ENCODE data around the gene SMARCA4. TPM values are rescaled to one million over a fixed set of nuclear protein-coding genes. Genes with fewer than 3 reads are reported as not detected.

SMARCA4 gene
- total RNA-seq, 2 experiments from 2014 or later: 69.6 to 74.5 TPM

- intact Hi-C loops (cut with DNase I, micrococcal nuclease): no loop called here
- Mint-ChIP-seq H3K27me3 (no peaks in the 10 kb centered on the region), H3K4me3 (no peak overlapping the region), H3K36me3 (ENCODE audit: low read depth) (peaks cover 80% of the 10 kb centered on the region), H3K4me1 (ENCODE audit: low read depth) (no peaks in the 10 kb centered on the region), H3K27ac (no peak overlapping the region), H3K9me3 (no peaks in the 10 kb centered on the region)
- DNase-seq (peak in 1 of 14 experiments; percentile 11), ATAC-seq (ENCODE audit: poor library complexity) (no peak)
- ChIA-PET CTCF (no interaction called here), POLR2A (no interaction called here)
- peaks cover 83% of the 10 kb centered on the region for H3K36me3 ChIP-seq (ENCODE audit: insufficient read depth, low read length)
- no peaks in the 10 kb centered on the region for H3K9me3 ChIP-seq (ENCODE audit: control insufficient read depth in 1 of 2, insufficient read depth in 1 of 2, low read length in 2 of 2)
- no peaks in the 10 kb centered on the region for H3K27me3 ChIP-seq (ENCODE audit: control insufficient read depth in 1 of 2, insufficient read depth in 2 of 2, low read length in 2 of 2)
- TF ChIP-seq CTCF (IDR thresholded peaks at IDR 0.05): no peak
- no peak overlapping the region for H3K4me3 ChIP-seq (ENCODE audit: low read length)
- H3K27ac ChIP-seq (ENCODE audit: low read depth in 1 of 2, low read length in 2 of 2): no peak overlapping the region
- H3K4me1 ChIP-seq (ENCODE audit: insufficient read depth, low read length): no peaks in the 10 kb centered on the region
Observed at GRCh38 chr19:11027381-11027780, 66.6 kb downstream of the SMARCA4 start.

GRCh38 chr19:11028146-11028545 is 67.3 kb downstream of the SMARCA4 start:
- Histone ChIP-seq H3K9me3 (ENCODE audit: control insufficient read depth in 1 of 2, insufficient read depth in 1 of 2, low read length in 2 of 2) (no peaks in the 10 kb centered on the region), H3K4me1 (ENCODE audit: insufficient read depth, low read length) (no peaks in the 10 kb centered on the region), H3K27me3 (ENCODE audit: control insufficient read depth in 1 of 2, insufficient read depth in 2 of 2, low read length in 2 of 2) (no peaks in the 10 kb centered on the region), H3K4me3 (ENCODE audit: low read length) (no peak overlapping the region), H3K27ac (ENCODE audit: low read depth in 1 of 2, low read length in 2 of 2) (no peak overlapping the region), H3K36me3 (ENCODE audit: insufficient read depth, low read length) (peaks cover 78% of the 10 kb centered on the region)
- ChIA-PET CTCF (no interaction called here), POLR2A (no interaction called here)
- Mint-ChIP-seq H3K36me3 (ENCODE audit: low read depth) (peaks cover 80% of the 10 kb centered on the region), H3K4me1 (ENCODE audit: low read depth) (no peaks in the 10 kb centered on the region), H3K27ac (no peak overlapping the region), H3K4me3 (no peak overlapping the region), H3K27me3 (no peaks in the 10 kb centered on the region), H3K9me3 (no peaks in the 10 kb centered on the region)
- TF ChIP-seq CTCF (IDR thresholded peaks at IDR 0.05): no peak
- DNase-seq (no peak), ATAC-seq (ENCODE audit: poor library complexity) (no peak)
- intact Hi-C loops (cut with DNase I, micrococcal nuclease): no loop called here

GRCh38 chr19:11031421-11032070 is 70.7 kb downstream of the SMARCA4 start:
- no peak overlapping the region for H3K4me3 Mint-ChIP-seq
- Histone ChIP-seq H3K27me3 (ENCODE audit: control insufficient read depth in 1 of 2, insufficient read depth in 2 of 2, low read length in 2 of 2) (no peaks in the 10 kb centered on the region), H3K27ac (ENCODE audit: low read depth in 1 of 2, low read length in 2 of 2) (no peak overlapping the region), H3K4me3 (ENCODE audit: low read length) (no peak overlapping the region), H3K9me3 (ENCODE audit: control insufficient read depth in 1 of 2, insufficient read depth in 1 of 2, low read length in 2 of 2) (no peaks in the 10 kb centered on the region), H3K36me3 (ENCODE audit: insufficient read depth, low read length) (peaks cover 85% of the 10 kb centered on the region), H3K4me1 (ENCODE audit: insufficient read depth, low read length) (peaks cover 10% of the 10 kb centered on the region)
- H3K9me3 Mint-ChIP-seq: no peaks in the 10 kb centered on the region
- ATAC-seq (ENCODE audit: poor library complexity) (no peak), DNase-seq (no peak)
- POLR2A ChIA-PET: no interaction called here
- H3K36me3 Mint-ChIP-seq (ENCODE audit: low read depth): peaks cover 86% of the 10 kb centered on the region
- intact Hi-C loops (cut with DNase I, micrococcal nuclease): no loop called here
- H3K27me3 Mint-ChIP-seq: no peaks in the 10 kb centered on the region
- no peak for TF ChIP-seq CTCF (IDR thresholded peaks at IDR 0.05)
- no peak overlapping the region for H3K27ac Mint-ChIP-seq
- peaks cover 9% of the 10 kb centered on the region for H3K4me1 Mint-ChIP-seq (ENCODE audit: low read depth)
- CTCF ChIA-PET: no interaction called here
